GM21360 (cell line): ENCODE data around the gene SDK2.

Experiments
- ATAC-seq: cut with Tn5 transposase; IDR thresholded peaks from one replicate; pipeline ENCODE4 v1.9.1; 2021; ENCODE audit warnings: mild to moderate bottlenecking, moderate library complexity; ENCODE audit not compliant: unreplicated experiment

SDK2 gene

GRCh38 chr17:73290399-73291259, 353.6 kb downstream of the SDK2 start:
- ATAC-seq, result peak; percentile 22

GRCh38 chr17:73289549-73290254, 354.5 kb downstream of the SDK2 start:
- ATAC-seq, result no peak

- ATAC-seq, result no peak
Measured at GRCh38 chr17:73288534-73289302, 355.5 kb downstream of the SDK2 start.

- ATAC-seq, result no peak
Measured at GRCh38 chr17:73286863-73287296, 357.4 kb downstream of the SDK2 start.

- ATAC-seq, result no peak
Measured at GRCh38 chr17:73285916-73286862, 358.1 kb downstream of the SDK2 start.

GRCh38 chr17:73285603-73285908, 358.7 kb downstream of the SDK2 start:
- no peak for ATAC-seq

- no peak for ATAC-seq
Measured at GRCh38 chr17:73284906-73285602, 359.2 kb downstream of the SDK2 start.
